ENCODE data around the gene TMEM19.
A peak's percentile ranks its signal among the peaks of the same experiment; 100 is the strongest.

TMEM19 gene

DNA sequence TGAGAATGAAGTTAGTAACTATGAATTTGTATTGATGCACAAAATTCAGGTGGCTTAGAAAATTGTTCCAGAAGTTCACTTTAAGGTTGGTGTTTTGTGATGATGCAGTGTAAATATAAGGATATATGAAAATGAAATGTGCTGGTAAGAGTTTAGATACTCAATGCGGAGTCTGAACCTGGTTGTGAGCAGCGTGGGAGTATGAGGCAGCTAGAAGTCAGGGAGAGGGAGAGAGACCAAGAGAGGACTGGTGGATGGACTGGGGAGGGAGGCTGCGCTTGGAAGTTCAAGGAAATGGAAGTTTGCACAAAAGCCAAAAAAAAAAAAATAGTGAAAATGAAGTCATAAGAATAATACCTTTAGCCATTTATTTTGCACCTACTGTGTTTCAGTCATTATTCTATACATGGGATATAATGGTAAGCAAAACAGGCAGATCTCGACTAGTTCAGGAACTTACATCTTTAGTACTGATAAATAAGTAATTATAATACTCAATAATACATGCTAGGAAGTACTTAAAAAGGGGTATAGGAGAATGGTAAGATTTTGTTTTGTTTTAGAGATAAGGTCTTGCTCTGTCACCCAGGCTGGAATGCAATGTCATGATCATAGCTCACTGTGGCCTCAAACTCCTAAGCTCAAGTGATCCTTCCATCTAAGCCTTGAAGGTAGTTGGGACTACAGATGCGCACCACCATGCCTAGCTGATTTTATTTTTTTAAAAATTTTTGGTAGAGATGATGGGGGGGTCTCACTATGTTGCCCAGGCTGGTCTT, 58.8 kb downstream of the TMEM19 start:
- no peak overlapping the region for H3K4me3 ChIP-seq (ENCODE audit: low read depth, low read length)
- TF ChIP-seq, protein P1, sequence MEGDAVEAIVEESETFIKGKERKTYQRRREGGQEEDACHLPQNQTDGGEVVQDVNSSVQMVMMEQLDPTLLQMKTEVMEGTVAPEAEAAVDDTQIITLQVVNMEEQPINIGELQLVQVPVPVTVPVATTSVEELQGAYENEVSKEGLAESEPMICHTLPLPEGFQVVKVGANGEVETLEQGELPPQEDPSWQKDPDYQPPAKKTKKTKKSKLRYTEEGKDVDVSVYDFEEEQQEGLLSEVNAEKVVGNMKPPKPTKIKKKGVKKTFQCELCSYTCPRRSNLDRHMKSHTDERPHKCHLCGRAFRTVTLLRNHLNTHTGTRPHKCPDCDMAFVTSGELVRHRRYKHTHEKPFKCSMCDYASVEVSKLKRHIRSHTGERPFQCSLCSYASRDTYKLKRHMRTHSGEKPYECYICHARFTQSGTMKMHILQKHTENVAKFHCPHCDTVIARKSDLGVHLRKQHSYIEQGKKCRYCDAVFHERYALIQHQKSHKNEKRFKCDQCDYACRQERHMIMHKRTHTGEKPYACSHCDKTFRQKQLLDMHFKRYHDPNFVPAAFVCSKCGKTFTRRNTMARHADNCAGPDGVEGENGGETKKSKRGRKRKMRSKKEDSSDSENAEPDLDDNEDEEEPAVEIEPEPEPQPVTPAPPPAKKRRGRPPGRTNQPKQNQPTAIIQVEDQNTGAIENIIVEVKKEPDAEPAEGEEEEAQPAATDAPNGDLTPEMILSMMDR (IDR thresholded peaks at IDR 0.05; ENCODE audit: control insufficient read depth, extremely low read depth, insufficient read depth) = no peak
- no peak for DNase-seq (ENCODE audit: low read depth)

DNA sequence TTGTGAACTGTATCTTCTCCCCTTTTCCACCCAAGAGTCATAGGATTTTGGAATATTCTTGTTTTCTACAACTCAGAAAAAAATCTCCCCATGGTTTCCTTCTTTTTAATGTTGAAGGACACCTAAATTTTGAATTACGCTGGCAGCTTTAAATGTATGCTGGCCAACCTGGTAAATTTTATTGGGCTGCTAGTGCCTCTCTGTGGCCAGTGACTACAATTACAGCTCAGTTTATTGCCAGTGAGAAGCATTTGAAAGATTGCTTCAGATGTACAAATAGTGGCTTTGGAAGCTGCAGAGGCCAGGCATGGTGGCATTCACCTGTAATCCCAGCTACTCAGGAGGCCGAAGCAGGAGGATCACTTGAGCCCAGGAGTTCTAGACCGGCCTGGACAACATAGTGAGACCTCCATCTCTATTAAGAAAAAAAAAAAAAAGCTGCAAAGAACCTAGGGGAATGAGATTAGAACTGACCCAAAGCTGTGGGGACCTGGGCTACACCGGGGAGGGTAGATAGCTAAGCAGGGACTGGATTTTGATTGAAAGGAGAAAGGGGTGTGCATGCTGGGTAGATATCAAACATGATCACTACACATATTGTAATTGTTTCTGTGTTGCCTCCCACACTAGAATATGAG, 61.2 kb downstream of the TMEM19 start:
- TF ChIP-seq, protein P1 (IDR thresholded peaks at IDR 0.05; ENCODE audit: control insufficient read depth, extremely low read depth, insufficient read depth) = peak; percentile 86
- DNase-seq (ENCODE audit: low read depth) = peak; percentile 48
- no peak overlapping the region for H3K4me3 ChIP-seq (ENCODE audit: low read depth, low read length)

DNA sequence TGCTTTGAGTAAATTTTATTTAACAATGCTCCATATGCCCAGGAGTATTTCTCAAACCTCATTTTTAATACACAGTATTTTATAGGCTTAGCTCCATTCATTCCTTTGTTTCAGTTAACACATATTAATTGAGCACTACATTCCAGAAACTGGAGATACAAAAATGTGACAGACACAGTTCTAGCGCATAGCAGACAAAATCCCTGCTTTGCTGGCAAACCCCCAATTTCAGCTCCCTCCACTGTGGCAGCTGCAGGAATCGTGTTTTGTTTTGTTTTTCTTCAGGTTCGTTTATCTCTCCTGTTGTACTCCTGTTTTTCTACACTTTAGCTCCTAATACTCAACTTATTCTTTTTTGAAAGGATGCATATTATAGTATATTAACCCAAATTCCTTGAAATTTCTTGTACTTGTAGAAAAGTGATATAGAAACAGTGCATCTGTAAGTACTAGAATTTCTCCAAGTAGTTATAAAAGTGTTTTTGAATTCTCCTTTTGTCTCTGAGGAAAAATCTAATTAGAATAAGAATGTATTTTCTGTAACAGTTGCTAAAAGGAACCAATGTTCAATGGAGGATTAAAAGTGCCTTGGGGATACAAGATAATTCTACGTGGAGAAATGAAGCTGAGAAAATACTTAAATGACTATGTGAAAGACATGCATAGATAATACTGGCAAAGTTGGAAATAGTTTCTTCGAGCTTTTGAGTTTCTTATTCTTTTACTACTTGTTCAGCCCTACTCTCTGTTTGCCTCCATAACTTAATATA, 62.4 kb downstream of the TMEM19 start:
- DNase-seq (ENCODE audit: low read depth) = no peak

DNA sequence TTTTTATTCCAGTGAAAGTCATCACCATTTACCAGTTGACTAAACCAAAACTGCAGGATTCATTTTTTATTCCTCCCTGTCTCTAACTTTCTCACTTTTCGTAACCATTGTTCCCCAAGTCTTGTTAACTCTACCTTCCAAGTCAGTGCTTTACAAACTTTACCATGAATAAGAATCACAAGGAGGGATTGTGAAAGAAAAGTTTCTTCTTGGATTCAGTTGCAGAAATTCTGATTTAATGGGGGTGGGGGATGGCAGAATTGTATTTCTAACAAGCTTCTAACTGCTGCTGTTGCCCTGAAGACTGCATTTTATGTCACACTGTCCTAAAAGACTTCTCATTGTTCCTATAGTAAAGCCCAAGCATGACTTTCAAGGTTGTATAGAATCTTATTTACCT, 63.8 kb downstream of the TMEM19 start:
- no peak for DNase-seq (ENCODE audit: low read depth)
- H3K4me3 ChIP-seq (ENCODE audit: low read depth, low read length) = no peak overlapping the region
- TF ChIP-seq, protein P1 (IDR thresholded peaks at IDR 0.05; ENCODE audit: control insufficient read depth, extremely low read depth, insufficient read depth) = no peak

More for the DNA sequence above, 62.4 kb downstream of the TMEM19 start:
- H3K4me3 ChIP-seq (ENCODE audit: low read depth, low read length) = no peak overlapping the region
- TF ChIP-seq, protein P1 (IDR thresholded peaks at IDR 0.05; ENCODE audit: control insufficient read depth, extremely low read depth, insufficient read depth) = no peak

DNA sequence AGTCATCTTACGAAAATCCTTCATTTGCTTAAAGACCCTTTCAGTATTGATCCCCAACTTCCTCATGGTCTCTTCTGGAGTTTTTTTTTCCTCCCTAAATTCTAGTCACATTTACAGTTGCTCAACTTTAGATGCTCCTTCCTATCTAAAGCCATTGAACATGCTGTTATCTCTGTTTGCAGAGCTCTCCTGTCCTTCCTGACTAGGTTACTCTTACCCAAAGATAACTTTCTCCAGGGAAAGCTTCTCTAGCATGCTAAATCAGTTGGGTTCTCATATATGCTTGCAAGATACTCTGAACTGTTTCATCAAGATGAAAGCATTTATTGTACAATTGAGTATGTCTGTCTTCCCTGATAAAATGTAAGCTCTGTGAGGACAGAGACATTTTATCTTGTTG, 67.0 kb downstream of the TMEM19 start:
- TF ChIP-seq, protein P1 (IDR thresholded peaks at IDR 0.05; ENCODE audit: control insufficient read depth, extremely low read depth, insufficient read depth) = no peak
- no peak for DNase-seq (ENCODE audit: low read depth)
- no peak overlapping the region for H3K4me3 ChIP-seq (ENCODE audit: low read depth, low read length)
